HL-60 (cell line): ENCODE data around the gene MFN2.
A peak's percentile ranks its signal among the peaks of the same experiment; 100 is the strongest.

ENCODE experiments used
- CTCF ChIP-seq: IDR thresholded peaks from one replicate; pipeline ENCODE4 v1.5.1; 2011; ENCODE audit warnings: low read length, control low read depth, inconsistent platforms; ENCODE audit not compliant: insufficient read depth
- GABPA ChIP-seq: IDR thresholded peaks from 2 replicates; pipeline ENCODE4 v1.6.1; 2012; ENCODE audit warnings: low read depth
- REST ChIP-seq: IDR thresholded peaks from 2 replicates; pipeline ENCODE4 v1.6.1; 2012; ENCODE audit warnings: low read depth; ENCODE audit not compliant: insufficient replicate concordance

GRCh38 chr1:11985851-11986250 is 5.6 kb downstream of the MFN2 start:
- no peak for TF ChIP-seq REST
- no peak for TF ChIP-seq CTCF
- TF ChIP-seq GABPA = peak; percentile 81
